HEK293 (cell line): ENCODE results near the gene LRP1B.

Experiments
- ZNF660 ChIP-seq: fragments of 450-650 bp; IDR thresholded peaks from 2 replicates; pipeline ENCODE4 v1.5.1; 2018; ENCODE audit warnings: missing biosample characterization, mild to moderate bottlenecking, missing genetic modification characterization
- TF ChIP-seq, protein P1 (sequence below): fragments of 450-650 bp; formaldehyde crosslinking; IDR thresholded peaks from 2 replicates; pipeline ENCODE4 v1.5.1; 2016; ENCODE audit warnings: missing biosample characterization, missing genetic modification characterization
- TF ChIP-seq, protein P2 (sequence below): fragments of 450-650 bp; IDR thresholded peaks from 2 replicates; pipeline ENCODE4 v1.5.1; 2018; ENCODE audit warnings: missing biosample characterization, missing genetic modification characterization
- TF ChIP-seq, protein P3 (sequence below): sonication (generic); formaldehyde crosslinking; IDR thresholded peaks from 2 replicates; pipeline ENCODE4 v1.8.1; 2022; ENCODE audit warnings: mild to moderate bottlenecking, moderate library complexity, missing genetic modification reagents

DNA sequence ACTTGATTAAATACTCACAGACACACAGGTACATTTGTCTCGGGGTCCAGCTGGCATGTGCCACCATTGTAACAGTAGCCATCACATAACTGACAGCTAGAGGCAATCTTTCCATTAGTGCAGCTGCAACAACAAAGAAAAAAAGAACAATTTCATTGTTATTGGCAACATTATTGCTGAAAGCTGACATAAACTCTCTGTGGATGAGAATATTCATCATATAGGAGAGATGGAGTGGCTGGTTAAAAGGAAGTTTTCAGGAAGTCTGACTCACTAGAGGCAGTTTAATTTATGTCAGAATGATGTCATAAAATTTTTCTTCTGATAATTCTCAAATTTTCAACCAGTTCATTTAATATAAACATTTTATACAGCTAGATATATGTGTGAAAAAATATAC, 1860.6 kb downstream of the LRP1B start:
- TF ChIP-seq, protein P1, sequence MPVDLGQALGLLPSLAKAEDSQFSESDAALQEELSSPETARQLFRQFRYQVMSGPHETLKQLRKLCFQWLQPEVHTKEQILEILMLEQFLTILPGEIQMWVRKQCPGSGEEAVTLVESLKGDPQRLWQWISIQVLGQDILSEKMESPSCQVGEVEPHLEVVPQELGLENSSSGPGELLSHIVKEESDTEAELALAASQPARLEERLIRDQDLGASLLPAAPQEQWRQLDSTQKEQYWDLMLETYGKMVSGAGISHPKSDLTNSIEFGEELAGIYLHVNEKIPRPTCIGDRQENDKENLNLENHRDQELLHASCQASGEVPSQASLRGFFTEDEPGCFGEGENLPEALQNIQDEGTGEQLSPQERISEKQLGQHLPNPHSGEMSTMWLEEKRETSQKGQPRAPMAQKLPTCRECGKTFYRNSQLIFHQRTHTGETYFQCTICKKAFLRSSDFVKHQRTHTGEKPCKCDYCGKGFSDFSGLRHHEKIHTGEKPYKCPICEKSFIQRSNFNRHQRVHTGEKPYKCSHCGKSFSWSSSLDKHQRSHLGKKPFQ: no peak
- TF ChIP-seq, protein P2, sequence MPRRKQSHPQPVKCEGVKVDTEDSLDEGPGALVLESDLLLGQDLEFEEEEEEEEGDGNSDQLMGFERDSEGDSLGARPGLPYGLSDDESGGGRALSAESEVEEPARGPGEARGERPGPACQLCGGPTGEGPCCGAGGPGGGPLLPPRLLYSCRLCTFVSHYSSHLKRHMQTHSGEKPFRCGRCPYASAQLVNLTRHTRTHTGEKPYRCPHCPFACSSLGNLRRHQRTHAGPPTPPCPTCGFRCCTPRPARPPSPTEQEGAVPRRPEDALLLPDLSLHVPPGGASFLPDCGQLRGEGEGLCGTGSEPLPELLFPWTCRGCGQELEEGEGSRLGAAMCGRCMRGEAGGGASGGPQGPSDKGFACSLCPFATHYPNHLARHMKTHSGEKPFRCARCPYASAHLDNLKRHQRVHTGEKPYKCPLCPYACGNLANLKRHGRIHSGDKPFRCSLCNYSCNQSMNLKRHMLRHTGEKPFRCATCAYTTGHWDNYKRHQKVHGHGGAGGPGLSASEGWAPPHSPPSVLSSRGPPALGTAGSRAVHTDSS (tag by site-specific recombination): no peak
- no peak for TF ChIP-seq ZNF660 (tag by site-specific recombination)
- TF ChIP-seq, protein P3, sequence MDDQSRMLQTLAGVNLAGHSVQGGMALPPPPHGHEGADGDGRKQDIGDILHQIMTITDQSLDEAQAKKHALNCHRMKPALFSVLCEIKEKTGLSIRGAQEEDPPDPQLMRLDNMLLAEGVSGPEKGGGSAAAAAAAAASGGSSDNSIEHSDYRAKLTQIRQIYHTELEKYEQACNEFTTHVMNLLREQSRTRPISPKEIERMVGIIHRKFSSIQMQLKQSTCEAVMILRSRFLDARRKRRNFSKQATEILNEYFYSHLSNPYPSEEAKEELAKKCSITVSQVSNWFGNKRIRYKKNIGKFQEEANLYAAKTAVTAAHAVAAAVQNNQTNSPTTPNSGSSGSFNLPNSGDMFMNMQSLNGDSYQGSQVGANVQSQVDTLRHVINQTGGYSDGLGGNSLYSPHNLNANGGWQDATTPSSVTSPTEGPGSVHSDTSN (CRISPR knock-in tag): no peak
